ENCODE measurements around the gene SH3GL3.

GRCh38 chr15:83570756-83571155, 123.6 kb downstream of the SH3GL3 start:
- TF ChIP-seq CTCF (CRISPR knock-in tag; IDR thresholded peaks at IDR 0.05) (no peak), ZFX (CRISPR knock-in tag; IDR thresholded peaks at IDR 0.05; ENCODE audit: low read depth) (no peak), POLR2A (IDR thresholded peaks at IDR 0.05; ENCODE audit: insufficient read depth in 1 of 2, low read depth in 2 of 2, low read length in 2 of 2) (no peak), HNRNPL (IDR thresholded peaks at IDR 0.05; ENCODE audit: low read depth, low read length) (no peak), EZH2 (conservative IDR thresholded peaks at IDR 0.05; ENCODE audit: low read depth, low read length) (no peak), CC2D1A (CRISPR knock-in tag; IDR thresholded peaks at IDR 0.05) (no peak), RAD21 (CRISPR knock-in tag; IDR thresholded peaks at IDR 0.05) (no peak), BRCA1 (CRISPR knock-in tag; IDR thresholded peaks at IDR 0.05) (no peak)

All from HepG2 (cell line).